AG04449 (cell line): ENCODE results near the gene TLCD1.
A peak's percentile ranks its signal among the peaks of the same experiment; 100 is the strongest.

ENCODE experiments used
- CTCF ChIA-PET: fragments of 350-600 bp; formaldehyde crosslinking; extraction: SDS; loops from one replicate; lab custom pipeline; 2021; ENCODE audit warnings: antibody characterized with exemption; lab: Yijun Ruan, JAX
- POLR2A ChIA-PET: fragments of 400-600, 350-600 bp; formaldehyde crosslinking; extraction: SDS; loops from one replicate; lab custom pipeline; 2020; ENCODE audit warnings: antibody characterized with exemption, inconsistent platforms; lab: Yijun Ruan, JAX
- DNase-seq: peaks from one replicate; pipeline ENCODE4 v3.0.0-alpha.2; 2010; ENCODE audit warnings: low read depth, low spot score
- H3K4me3 ChIP-seq: 2 replicates; pipeline ENCODE4 v1.5.1; 2011; ENCODE audit warnings: low read depth, mild to moderate bottlenecking, control low read depth, low read length
- TF ChIP-seq, protein P1 (sequence below): IDR thresholded peaks from one replicate; pipeline ENCODE4 v1.5.1; 2011; ENCODE audit warnings: mild to moderate bottlenecking, moderate library complexity, low read length, control low read depth, inconsistent platforms; ENCODE audit not compliant: insufficient read depth; ENCODE audit errors: missing control alignments

Gene TLCD1, protein sequence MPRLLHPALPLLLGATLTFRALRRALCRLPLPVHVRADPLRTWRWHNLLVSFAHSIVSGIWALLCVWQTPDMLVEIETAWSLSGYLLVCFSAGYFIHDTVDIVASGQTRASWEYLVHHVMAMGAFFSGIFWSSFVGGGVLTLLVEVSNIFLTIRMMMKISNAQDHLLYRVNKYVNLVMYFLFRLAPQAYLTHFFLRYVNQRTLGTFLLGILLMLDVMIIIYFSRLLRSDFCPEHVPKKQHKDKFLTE

DNA sequence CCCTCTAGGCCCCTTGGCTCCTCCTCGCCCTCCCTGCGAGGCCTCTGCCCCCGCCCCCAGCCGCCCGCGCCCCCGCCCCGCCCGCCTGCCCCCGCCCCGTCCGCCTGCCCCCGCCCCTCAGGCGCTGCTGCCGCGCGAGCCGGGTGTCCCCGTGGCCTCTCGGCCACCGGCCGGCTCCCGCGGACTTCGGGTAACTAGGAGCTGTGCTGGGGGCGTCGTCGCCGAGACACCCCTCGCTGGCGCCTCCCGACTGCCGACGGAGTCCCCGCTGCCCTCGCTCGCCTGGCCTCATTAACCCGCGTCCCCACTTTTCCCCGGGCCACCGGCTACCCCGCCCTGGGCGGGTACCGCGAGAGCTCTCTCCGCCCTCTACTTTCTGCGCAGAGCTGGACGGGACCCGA is at the start of gene TLCD1:
Gene TLCD1, minus strand, starts transcription at position 8 of the 401 bp plus-strand sequence. CDS start 136 bp downstream, outside the sequence.
- CTCF ChIA-PET, result interaction anchor here (0.5 to 17.0 kb wide), 48 partner anchors 7 to 406 kb away, joined by 3 to 603 read pairs (median 6); partner anchors contain the start of genes BLTP2, DHRS13, PHF12 and PROCA1
- no peak for DNase-seq
- H3K4me3 ChIP-seq, result peak within 1 kb of the TSS; percentile 72
- TF ChIP-seq, protein P1, sequence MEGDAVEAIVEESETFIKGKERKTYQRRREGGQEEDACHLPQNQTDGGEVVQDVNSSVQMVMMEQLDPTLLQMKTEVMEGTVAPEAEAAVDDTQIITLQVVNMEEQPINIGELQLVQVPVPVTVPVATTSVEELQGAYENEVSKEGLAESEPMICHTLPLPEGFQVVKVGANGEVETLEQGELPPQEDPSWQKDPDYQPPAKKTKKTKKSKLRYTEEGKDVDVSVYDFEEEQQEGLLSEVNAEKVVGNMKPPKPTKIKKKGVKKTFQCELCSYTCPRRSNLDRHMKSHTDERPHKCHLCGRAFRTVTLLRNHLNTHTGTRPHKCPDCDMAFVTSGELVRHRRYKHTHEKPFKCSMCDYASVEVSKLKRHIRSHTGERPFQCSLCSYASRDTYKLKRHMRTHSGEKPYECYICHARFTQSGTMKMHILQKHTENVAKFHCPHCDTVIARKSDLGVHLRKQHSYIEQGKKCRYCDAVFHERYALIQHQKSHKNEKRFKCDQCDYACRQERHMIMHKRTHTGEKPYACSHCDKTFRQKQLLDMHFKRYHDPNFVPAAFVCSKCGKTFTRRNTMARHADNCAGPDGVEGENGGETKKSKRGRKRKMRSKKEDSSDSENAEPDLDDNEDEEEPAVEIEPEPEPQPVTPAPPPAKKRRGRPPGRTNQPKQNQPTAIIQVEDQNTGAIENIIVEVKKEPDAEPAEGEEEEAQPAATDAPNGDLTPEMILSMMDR, result no peak
- POLR2A ChIA-PET, result interaction anchor here (0.7 to 5.4 kb wide), 18 partner anchors 9 to 390 kb away, joined by 3 to 174 read pairs (median 3); partner anchors contain the start of genes DHRS13, PHF12 and TRAF4

DNA sequence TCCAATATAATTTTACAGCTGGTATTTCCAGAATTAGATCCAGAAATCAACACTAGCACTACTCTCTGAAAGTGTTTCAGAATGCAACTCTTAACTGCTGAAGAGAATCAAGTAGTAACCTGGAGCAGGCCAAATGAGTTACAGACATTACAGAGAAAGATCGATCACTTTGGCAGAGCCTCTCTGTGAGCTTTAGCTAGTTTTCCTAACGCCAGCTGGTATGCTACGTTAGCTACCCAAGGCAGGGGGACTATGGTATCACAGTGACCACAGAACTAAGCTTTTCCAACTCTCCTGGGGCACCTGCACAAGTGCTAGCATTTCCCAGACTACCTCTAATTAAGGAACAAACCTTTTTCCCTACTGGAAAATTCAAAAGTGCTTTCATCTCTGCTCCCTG is 48.2 kb upstream of the TLCD1 start:
- no peak for DNase-seq
- ChIA-PET CTCF (interaction anchor here (0.7 to 6.4 kb wide), 11 partner anchors 9 to 342 kb away, joined by 3 to 128 read pairs (median 4); partner anchors contain the start of gene DHRS13), POLR2A (no interaction called here)
- TF ChIP-seq, protein P1, result no peak
- H3K4me3 ChIP-seq, result no peak overlapping the region

DNA sequence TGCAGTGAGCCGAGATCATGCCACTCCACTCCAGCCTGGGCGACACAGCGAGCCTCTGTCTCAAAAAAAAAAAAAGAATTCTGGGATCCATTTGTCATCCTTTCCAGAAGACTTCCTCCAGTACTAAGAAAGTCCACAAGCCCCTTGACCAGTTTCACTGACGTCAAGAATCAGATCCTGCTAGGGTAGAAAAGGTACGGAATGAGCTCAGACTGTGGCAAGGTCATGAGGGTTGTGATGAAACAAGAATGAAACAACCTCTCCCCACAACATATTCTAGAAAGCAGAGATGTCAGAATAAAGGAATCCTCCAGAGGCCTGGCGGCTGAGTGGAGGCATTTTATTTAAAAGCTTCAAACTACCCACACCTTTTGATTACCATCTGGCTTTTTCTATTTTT is 47.7 kb upstream of the TLCD1 start:
- CTCF ChIA-PET, result interaction anchor here (0.9 to 6.4 kb wide), 9 partner anchors 9 to 342 kb away, joined by 3 to 128 read pairs (median 4); partner anchors contain the start of gene DHRS13
- no peak for DNase-seq
- TF ChIP-seq, protein P1, result no peak
- no peak overlapping the region for H3K4me3 ChIP-seq
- POLR2A ChIA-PET, result interaction anchor here (0.6 kb wide), 1 partner anchor 10 kb away, joined by 3 read pairs; no protein-coding TSS in a partner anchor

DNA sequence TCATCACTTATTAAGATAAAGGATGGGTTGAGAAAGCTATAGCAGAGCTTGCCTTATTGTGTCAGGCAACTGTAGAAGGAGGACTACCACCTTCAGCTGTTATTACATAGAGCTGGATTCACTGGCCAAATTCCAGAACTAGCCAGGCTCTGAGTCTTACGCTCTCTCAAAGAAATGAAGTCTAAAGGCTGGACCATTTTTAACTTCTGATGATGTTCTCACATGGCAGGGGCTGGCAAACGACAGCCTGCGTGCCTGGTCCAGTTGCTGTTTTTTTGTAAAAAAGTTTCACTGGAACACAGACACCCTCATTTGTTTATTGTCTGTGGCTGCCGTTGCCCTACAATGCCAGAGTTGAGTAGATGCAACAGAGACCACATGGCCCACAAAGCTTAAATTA is 39.0 kb upstream of the TLCD1 start:
- CTCF ChIA-PET, result interaction anchor here (0.7 to 10.0 kb wide), 28 partner anchors 9 to 347 kb away, joined by 3 to 295 read pairs (median 18); partner anchors contain the start of genes DHRS13, FAM222B, FLOT2 and NEK8

DNA sequence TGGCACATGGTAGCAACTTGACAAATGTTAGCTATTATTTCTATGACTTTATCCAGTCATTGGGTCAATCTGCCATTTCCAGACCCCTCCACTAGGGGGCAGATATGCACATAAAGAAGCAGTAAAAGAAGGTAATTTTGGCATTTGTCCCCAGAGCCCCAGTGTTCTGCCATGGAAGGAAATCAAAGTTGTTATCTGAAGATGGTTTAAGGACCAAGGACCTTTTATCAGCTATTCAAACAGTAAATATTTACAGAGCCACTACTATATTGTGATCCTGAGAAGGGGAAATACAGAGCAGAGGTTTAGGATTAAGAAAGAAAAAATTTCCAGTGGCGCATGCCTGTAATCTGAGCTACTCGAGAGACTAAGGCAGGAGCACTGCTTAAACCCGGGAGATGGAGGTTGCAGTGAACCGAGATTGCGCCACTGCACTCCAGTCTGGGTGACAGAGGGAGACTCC is 37.8 kb upstream of the TLCD1 start:
- ChIA-PET CTCF (interaction anchor here (0.6 to 10.0 kb wide), 59 partner anchors 10 to 353 kb away, joined by 3 to 295 read pairs (median 7); partner anchors contain the start of genes BLTP2, DHRS13, FAM222B and FLOT2), POLR2A (interaction anchor here (1.0 to 2.0 kb wide), 3 partner anchors 10 to 37 kb away, joined by 3 to 6 read pairs (median 5); partner anchors contain the start of gene TLCD1)
- peak; percentile 29 for DNase-seq
- TF ChIP-seq, protein P1, result peak; percentile 69
- no peak overlapping the region for H3K4me3 ChIP-seq

More for the DNA sequence above, 39.0 kb upstream of the TLCD1 start:
- TF ChIP-seq, protein P1, result no peak
- no peak for DNase-seq
- POLR2A ChIA-PET, result interaction anchor here (0.5 to 1.1 kb wide), 2 partner anchors 12 to 102 kb away, joined by 3 read pairs; no protein-coding TSS in a partner anchor
- H3K4me3 ChIP-seq, result no peak overlapping the region
